ENCODE results near the gene GTF3C1. TPM values are rescaled to one million over a fixed set of nuclear protein-coding genes. Genes with fewer than 3 reads are reported as not detected.

GTF3C1 gene
- total and polyA plus RNA-seq, 2 of the 13 experiments (the other 11 are each of a cell fraction or from before 2014, with no cell fraction given): 29.2 to 72.7 TPM

DNA sequence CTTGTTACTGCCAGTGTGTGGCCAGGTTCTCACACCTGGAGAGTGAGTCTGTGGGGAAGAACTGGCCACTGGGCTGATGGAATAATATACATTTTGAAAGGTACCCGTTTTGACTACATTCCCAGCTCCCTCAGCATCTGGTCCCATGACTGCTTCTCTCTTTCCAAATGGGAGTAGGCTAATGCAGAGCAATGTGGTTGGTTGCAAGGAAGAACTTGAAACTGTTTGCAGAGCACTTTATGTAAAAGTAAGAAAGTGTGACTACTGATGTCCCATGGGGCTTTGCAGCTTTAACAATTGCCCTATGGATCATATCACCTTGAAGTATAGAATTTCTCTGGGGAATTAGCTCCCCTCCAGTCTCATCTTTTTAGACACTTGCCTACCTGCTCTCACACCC, 9.2 kb upstream of the GTF3C1 start:
- in situ Hi-C loops (cut with HindIII; ENCODE audit: extremely low pct_ligation_motif_present, low pct_unique_long_range_greater_than_20kb) (no loop called here), intact Hi-C loops (cut with micrococcal nuclease; ENCODE audit: unreplicated experiment) (no loop called here)
- Histone ChIP-seq H3K36me3 (replicated peaks in 1 of 2; ENCODE audit: control insufficient read depth in 1 of 2, insufficient read depth in 2 of 2, low read length in 2 of 2) (no peaks in the 10 kb centered on the region; a peak in 1 of 5 replicates), H3K27ac (ENCODE audit: extremely low read length, insufficient read depth, low read length) (no peak overlapping the region), H3K4me3 (replicated peaks in 1 of 3; ENCODE audit: insufficient read depth in 1 of 3, low read depth in 2 of 3, low read length in 3 of 3) (no peak overlapping the region), H3K79me2 (ENCODE audit: insufficient read depth, low read length) (no peaks in the 10 kb centered on the region), H4K20me1 (ENCODE audit: insufficient read depth, low read length) (no peaks in the 10 kb centered on the region), H3K9ac (ENCODE audit: insufficient read depth, low read depth, low read length) (no peak overlapping the region), H2AFZ (ENCODE audit: low read length) (no peak overlapping the region), H3K9me3 (ENCODE audit: low read length) (no peaks in the 10 kb centered on the region), H3K27me3 (ENCODE audit: control insufficient read depth in 1 of 2, insufficient read depth in 2 of 2, low read length in 2 of 2) (no peaks in the 10 kb centered on the region), H3K4me1 (ENCODE audit: insufficient read depth, low read length) (peaks cover 7% of the 10 kb centered on the region), H3K4me2 (ENCODE audit: low read depth, low read length) (no peak overlapping the region)
- CTCF ChIA-PET (ENCODE audit: low intra/inter-chr PET ratio, low total read pairs): no interaction called here
- POLR2A ChIA-PET: interaction anchor here (1.2 kb wide), 1 partner anchor 9 kb away, joined by 8 read pairs; the partner anchor contains the start of genes GTF3C1 and KATNIP
- WGBS (ENCODE audit: low lambda C conversion rate): 86% methylated on average over 1 of the region's 1 CpG
- no TSS peak for BruUV-seq (replicated peaks)
- TF ChIP-seq, protein P1, sequence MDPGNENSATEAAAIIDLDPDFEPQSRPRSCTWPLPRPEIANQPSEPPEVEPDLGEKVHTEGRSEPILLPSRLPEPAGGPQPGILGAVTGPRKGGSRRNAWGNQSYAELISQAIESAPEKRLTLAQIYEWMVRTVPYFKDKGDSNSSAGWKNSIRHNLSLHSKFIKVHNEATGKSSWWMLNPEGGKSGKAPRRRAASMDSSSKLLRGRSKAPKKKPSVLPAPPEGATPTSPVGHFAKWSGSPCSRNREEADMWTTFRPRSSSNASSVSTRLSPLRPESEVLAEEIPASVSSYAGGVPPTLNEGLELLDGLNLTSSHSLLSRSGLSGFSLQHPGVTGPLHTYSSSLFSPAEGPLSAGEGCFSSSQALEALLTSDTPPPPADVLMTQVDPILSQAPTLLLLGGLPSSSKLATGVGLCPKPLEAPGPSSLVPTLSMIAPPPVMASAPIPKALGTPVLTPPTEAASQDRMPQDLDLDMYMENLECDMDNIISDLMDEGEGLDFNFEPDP (CRISPR knock-in tag; conservative IDR thresholded peaks at IDR 0.05): no peak
- TF ChIP-seq SMYD3 (CRISPR knock-in tag; IDR thresholded peaks at IDR 0.05): no peak
- TF ChIP-seq SP5 (CRISPR knock-in tag; IDR thresholded peaks at IDR 0.05; ENCODE audit: borderline replicate concordance, low read depth): no peak
- no peak for TF ChIP-seq ZNF260 (CRISPR knock-in tag; IDR thresholded peaks at IDR 0.05; ENCODE audit: borderline replicate concordance, low read depth)
- no peak for TF ChIP-seq ZNF354B (CRISPR knock-in tag; IDR thresholded peaks at IDR 0.05)
- TF ChIP-seq, protein P2, sequence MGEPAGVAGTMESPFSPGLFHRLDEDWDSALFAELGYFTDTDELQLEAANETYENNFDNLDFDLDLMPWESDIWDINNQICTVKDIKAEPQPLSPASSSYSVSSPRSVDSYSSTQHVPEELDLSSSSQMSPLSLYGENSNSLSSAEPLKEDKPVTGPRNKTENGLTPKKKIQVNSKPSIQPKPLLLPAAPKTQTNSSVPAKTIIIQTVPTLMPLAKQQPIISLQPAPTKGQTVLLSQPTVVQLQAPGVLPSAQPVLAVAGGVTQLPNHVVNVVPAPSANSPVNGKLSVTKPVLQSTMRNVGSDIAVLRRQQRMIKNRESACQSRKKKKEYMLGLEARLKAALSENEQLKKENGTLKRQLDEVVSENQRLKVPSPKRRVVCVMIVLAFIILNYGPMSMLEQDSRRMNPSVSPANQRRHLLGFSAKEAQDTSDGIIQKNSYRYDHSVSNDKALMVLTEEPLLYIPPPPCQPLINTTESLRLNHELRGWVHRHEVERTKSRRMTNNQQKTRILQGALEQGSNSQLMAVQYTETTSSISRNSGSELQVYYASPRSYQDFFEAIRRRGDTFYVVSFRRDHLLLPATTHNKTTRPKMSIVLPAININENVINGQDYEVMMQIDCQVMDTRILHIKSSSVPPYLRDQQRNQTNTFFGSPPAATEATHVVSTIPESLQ (CRISPR knock-in tag; conservative IDR thresholded peaks at IDR 0.05): no peak
- no peak for TF ChIP-seq ZNF558 (CRISPR knock-in tag; IDR thresholded peaks at IDR 0.05; ENCODE audit: borderline replicate concordance)
- no peak for TF ChIP-seq RFX5 (IDR thresholded peaks at IDR 0.05; ENCODE audit: low read depth, low read length)
- no peak for TF ChIP-seq ZNF570 (CRISPR knock-in tag; IDR thresholded peaks at IDR 0.05; ENCODE audit: borderline replicate concordance)
- TF ChIP-seq ZNF430 (CRISPR knock-in tag; IDR thresholded peaks at IDR 0.05): no peak
- TF ChIP-seq NAIF1 (CRISPR knock-in tag; IDR thresholded peaks at IDR 0.05; ENCODE audit: borderline replicate concordance): no peak
- TF ChIP-seq XRCC5 (optimal IDR thresholded peaks at IDR 0.05; ENCODE audit: low read length): no peak
- ATAC-seq: no peak
- no peak for FAIRE-seq
- DNase-seq (ENCODE audit: low spot score): no peak

Measured in HepG2 (cell line).